GM12872 (cell line): ENCODE results near the gene FKBP8.

Experiments
- CTCF ChIP-seq: IDR thresholded peaks from 3 replicates; pipeline ENCODE4 v1.5.1; 2011; ENCODE audit warnings: low read depth, mild to moderate bottlenecking, low read length, moderate library complexity; ENCODE audit not compliant: insufficient read depth

FKBP8 gene

GRCh38 chr19:18506101-18506930 lies 37.1 kb downstream of the FKBP8 start:
- TF ChIP-seq CTCF, result no peak

- TF ChIP-seq CTCF, result no peak
Measured at GRCh38 chr19:18504886-18505610, 38.3 kb downstream of the FKBP8 start.

GRCh38 chr19:18503971-18504885 lies 39.1 kb downstream of the FKBP8 start:
- TF ChIP-seq CTCF, result no peak

- no peak for TF ChIP-seq CTCF
Measured at GRCh38 chr19:18503337-18503970, 39.9 kb downstream of the FKBP8 start.

GRCh38 chr19:18502638-18503294 lies 40.6 kb downstream of the FKBP8 start:
- no peak for TF ChIP-seq CTCF

- TF ChIP-seq CTCF, result no peak
Measured at GRCh38 chr19:18502246-18502637, 41.1 kb downstream of the FKBP8 start.
